Neural progenitor cell (in vitro differentiated cells): ENCODE results near the gene ARL8A.

Source experiments
- CTCF ChIP-seq: fragments of 200-600 bp; sonication (generic); IDR thresholded peaks from 2 replicates; pipeline ENCODE4 v1.5.1; 2017; ENCODE audit warnings: antibody characterized with exemption, mild to moderate bottlenecking
- EZH2 ChIP-seq: fragments of 200-600 bp; sonication (generic); IDR thresholded peaks from 2 replicates; pipeline ENCODE4 v1.6.1; 2017; ENCODE audit warnings: antibody characterized with exemption, mild to moderate bottlenecking, moderate library complexity

GRCh38 chr1:202149566-202149965 is 5.0 kb upstream of the ARL8A start:
- no peak for TF ChIP-seq CTCF
- no peak for TF ChIP-seq EZH2
